ENCODE results near the gene KCNJ10. TPM values are rescaled to one million over a fixed set of nuclear protein-coding genes. Genes with fewer than 3 reads are reported as not detected.
A peak's percentile ranks its signal among the peaks of the same experiment; 100 is the strongest.

Gene KCNJ10
- total RNA-seq, 1 donor from 2014 or later: not detected

GRCh38 chr1:159978107-159978398 lies 91.9 kb downstream of the KCNJ10 start:
- Histone ChIP-seq H3K27me3 (no peaks in the 10 kb centered on the region), H3K4me1 (no peaks in the 10 kb centered on the region), H3K27ac (no peak overlapping the region), H3K9me3 (no peaks in the 10 kb centered on the region), H3K4me3 (no peak overlapping the region), H3K36me3 (no peaks in the 10 kb centered on the region)
- TF ChIP-seq CTCF (IDR thresholded peaks at IDR 0.05): no peak
- intact Hi-C loops (cut with DNase I): no loop called here
- no peak for DNase-seq (ENCODE audit: low spot score in 2 of 2)

GRCh38 chr1:159977364-159978106 lies 92.4 kb downstream of the KCNJ10 start:
- no peaks in the 10 kb centered on the region for H3K27me3 ChIP-seq
- TF ChIP-seq CTCF (IDR thresholded peaks at IDR 0.05): no peak
- H3K4me1 ChIP-seq: no peaks in the 10 kb centered on the region
- H3K9me3 ChIP-seq: no peaks in the 10 kb centered on the region
- no peak for DNase-seq (ENCODE audit: low spot score in 2 of 2)
- H3K36me3 ChIP-seq: no peaks in the 10 kb centered on the region
- intact Hi-C loops (cut with DNase I): no loop called here
- H3K27ac ChIP-seq: no peak overlapping the region
- H3K4me3 ChIP-seq: no peak overlapping the region

- Histone ChIP-seq H3K27me3 (no peaks in the 10 kb centered on the region), H3K36me3 (no peaks in the 10 kb centered on the region), H3K4me1 (no peaks in the 10 kb centered on the region), H3K4me3 (no peak overlapping the region), H3K9me3 (no peaks in the 10 kb centered on the region), H3K27ac (no peak overlapping the region)
- peak in 1 of 2 donors; percentile 12 for DNase-seq (ENCODE audit: low spot score in 2 of 2)
- intact Hi-C loops (cut with DNase I): no loop called here
- no peak for TF ChIP-seq CTCF (IDR thresholded peaks at IDR 0.05)
These were observed 95.5 kb downstream of the KCNJ10 start for GRCh38 chr1:159974350-159974965.

- Histone ChIP-seq H3K4me3 (no peak overlapping the region), H3K27ac (no peak overlapping the region), H3K4me1 (no peaks in the 10 kb centered on the region), H3K27me3 (no peaks in the 10 kb centered on the region), H3K9me3 (no peaks in the 10 kb centered on the region), H3K36me3 (no peaks in the 10 kb centered on the region)
- intact Hi-C loops (cut with DNase I): no loop called here
- no peak for TF ChIP-seq CTCF (IDR thresholded peaks at IDR 0.05)
- peak in 1 of 2 donors; percentile 37 for DNase-seq (ENCODE audit: low spot score in 2 of 2)
These were observed 96.5 kb downstream of the KCNJ10 start for GRCh38 chr1:159973350-159973940.

- TF ChIP-seq CTCF (IDR thresholded peaks at IDR 0.05): no peak
- intact Hi-C loops (cut with DNase I): no loop called here
- Histone ChIP-seq H3K27me3 (no peaks in the 10 kb centered on the region), H3K36me3 (no peaks in the 10 kb centered on the region), H3K27ac (no peak overlapping the region), H3K9me3 (no peaks in the 10 kb centered on the region), H3K4me1 (no peaks in the 10 kb centered on the region), H3K4me3 (no peak overlapping the region)
- DNase-seq (ENCODE audit: low spot score in 2 of 2): peak in 1 of 2 donors; percentile 54
These were observed 97.3 kb downstream of the KCNJ10 start for GRCh38 chr1:159972443-159973205.

All from ascending aorta (tissue), 2 donors.